GM18868 (cell line): ENCODE data around the gene CDH15.

Source experiments
- ATAC-seq: cut with Tn5 transposase; IDR thresholded peaks from one replicate; pipeline ENCODE4 v1.9.1; 2021; ENCODE audit warnings: mild to moderate bottlenecking, moderate library complexity; ENCODE audit not compliant: unreplicated experiment

Gene CDH15

DNA sequence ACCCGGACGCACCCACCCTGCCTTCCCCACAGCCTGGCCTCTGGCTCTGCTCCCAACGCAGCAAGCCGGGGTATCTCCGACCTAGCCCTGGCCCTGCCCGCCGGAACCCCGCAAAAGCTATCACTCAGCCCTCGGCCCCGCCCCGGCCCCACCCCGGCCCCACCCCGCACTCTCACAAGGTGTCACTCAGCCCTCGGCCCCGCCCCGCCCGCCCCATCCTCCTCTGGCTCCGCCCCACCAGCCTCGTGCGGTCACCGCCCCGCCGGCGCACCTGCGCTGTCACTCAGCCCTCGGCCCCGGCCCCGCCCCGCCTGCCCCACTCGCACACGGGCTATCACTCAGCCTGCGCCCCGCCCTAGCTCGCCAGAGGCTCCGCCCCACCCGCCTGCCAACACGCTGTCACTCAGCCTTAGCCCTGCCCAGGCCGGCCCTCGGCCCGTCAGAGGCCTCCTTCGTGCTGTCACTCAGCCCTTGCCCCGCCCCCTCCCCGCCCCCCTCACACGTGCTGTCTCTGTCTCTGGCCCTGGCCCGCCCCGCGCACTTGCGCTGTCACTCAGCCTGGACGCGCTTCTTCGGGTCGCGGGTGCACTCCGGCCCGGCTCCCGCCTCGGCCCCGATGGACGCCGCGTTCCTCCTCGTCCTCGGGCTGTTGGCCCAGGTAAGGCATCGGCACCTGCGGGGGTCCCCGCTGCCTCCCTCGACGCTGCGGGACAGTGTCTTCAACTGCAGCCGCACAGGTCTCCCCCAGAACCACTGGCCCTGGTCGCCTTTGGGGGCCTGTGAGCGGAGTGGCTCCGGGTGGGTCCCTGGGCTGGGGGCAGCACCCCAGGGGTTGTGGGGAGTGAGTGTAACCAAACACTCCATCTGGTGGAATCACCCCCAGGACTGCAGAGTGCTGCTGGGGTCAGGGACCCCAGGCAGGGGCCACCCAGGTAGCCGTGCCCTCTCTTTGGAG is at the start of gene CDH15:
Gene CDH15, plus strand, starts transcription at position 533 of the 955 bp plus-strand sequence. Its CDS starts 84 bp downstream, at position 617.
- ATAC-seq = peak; percentile 90

GRCh38 chr16:89122322-89122851 is 49.2 kb upstream of the CDH15 start:
- ATAC-seq = no peak

DNA sequence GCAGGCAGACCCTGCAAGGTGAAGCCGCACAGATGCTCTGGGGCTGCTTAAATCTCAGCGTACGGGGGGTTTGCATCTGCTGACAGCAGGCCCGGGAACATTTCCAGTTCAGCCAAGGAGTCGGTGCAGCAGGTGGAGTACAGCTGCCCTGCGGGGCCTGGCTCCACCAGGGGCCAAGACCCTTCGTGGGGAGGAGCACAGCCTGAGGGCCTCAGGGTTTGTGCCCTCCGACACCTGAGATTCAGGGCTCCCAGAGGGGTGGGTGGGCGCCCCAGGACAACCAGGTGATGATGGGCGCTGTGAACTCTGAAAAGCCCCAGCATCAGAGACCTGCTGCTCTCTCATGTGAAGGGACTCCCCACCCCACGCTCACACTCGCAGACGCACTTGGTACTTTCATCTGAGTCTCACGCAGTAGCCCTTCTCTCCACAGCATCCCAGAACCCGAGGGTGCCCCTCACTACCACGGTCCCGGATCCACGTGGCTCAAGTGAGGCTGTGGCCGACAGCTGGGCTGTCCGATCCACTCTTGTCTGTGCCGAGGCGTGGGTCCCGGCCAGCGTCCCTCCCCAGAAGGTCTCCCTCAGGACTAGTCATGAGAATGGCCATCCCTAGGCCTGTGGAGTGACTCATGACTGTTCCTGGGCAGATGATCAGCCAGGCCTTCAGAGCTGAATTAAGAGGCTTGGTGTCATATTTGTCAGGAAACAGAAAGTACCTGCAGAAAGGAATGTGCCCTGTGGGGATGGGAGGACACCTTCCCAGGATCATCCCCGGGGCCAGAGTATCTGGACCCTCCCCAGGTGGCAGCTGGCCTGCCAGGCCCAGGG is 48.3 kb upstream of the CDH15 start:
- ATAC-seq = no peak

DNA sequence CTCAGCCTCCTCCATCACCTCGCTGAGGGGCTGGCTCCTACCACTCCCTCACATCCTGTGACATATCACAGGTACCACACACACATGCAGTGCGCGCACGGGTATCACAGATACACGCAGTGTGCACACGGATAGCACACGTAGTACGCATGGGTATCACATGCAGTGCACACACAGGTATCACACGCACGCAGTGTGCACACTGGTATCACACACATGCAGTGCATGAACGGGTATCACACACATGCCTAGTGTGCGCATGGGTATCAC is 47.8 kb upstream of the CDH15 start:
- no peak for ATAC-seq

DNA sequence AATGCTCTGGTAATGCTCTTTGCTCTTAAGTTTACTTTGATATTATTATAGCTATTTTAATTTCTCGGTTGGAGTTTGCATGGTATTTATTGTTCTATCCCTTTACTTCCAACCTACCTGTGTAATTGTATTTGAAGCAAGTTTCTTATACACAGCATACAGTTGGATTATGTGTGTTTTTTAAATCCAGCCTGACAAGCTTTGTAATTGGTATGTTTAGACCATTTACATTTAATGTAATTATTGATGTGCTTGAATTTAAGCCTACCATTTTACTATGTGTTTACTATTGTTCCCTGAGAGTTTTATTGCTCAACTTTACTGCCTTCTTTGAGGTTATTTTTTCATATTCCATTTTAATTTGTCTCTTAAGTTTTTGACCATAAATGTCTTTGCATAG is 42.2 kb upstream of the CDH15 start:
- ATAC-seq = no peak

GRCh38 chr16:89130448-89130847 is 41.1 kb upstream of the CDH15 start:
- ATAC-seq = no peak

DNA sequence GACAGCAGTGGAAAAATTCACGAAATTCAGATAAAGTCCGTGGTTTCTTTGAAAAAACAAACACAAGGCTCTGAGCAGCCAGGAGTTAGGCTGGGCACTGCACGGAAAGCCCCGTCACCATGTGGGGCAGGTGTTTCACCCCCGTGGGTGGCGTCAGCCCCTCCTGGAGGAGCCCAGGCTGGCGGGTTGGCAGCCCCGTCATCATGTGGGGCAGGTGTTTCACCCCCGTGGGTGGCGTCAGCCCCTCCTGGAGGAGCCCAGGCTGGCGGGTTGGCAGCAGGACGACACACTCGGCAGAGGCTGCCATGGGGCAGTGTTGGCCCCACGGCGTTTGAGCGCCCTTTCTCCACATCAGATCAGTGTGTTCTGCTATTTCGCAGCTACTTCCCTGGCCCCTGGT is 39.8 kb upstream of the CDH15 start:
- ATAC-seq = no peak

GRCh38 chr16:89132194-89133005 is 39.1 kb upstream of the CDH15 start:
- no peak for ATAC-seq

- ATAC-seq = no peak
These were observed 38.0 kb upstream of the CDH15 start for GRCh38 chr16:89133457-89134127.

DNA sequence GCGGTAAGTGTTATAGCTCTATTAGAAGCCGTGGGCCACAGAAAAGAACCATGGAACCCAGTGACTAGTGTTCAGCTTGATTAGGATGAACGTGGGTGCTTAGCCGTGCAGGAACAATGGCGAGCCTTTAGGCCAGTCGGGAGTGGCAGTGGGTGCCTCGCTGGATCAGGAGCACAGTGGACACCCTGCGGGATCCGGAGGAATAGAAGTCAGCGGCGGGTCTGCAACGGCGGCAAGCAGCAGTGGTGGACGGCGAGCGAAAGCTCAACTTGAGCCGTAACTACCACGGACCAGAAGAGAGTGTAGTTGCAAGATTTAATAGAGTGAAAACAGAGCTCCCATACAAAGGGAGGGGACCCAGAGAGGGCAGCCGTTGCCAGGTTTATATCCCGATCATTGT is 37.3 kb upstream of the CDH15 start:
- ATAC-seq = no peak

GRCh38 chr16:89135166-89135565 is 36.4 kb upstream of the CDH15 start:
- no peak for ATAC-seq

DNA sequence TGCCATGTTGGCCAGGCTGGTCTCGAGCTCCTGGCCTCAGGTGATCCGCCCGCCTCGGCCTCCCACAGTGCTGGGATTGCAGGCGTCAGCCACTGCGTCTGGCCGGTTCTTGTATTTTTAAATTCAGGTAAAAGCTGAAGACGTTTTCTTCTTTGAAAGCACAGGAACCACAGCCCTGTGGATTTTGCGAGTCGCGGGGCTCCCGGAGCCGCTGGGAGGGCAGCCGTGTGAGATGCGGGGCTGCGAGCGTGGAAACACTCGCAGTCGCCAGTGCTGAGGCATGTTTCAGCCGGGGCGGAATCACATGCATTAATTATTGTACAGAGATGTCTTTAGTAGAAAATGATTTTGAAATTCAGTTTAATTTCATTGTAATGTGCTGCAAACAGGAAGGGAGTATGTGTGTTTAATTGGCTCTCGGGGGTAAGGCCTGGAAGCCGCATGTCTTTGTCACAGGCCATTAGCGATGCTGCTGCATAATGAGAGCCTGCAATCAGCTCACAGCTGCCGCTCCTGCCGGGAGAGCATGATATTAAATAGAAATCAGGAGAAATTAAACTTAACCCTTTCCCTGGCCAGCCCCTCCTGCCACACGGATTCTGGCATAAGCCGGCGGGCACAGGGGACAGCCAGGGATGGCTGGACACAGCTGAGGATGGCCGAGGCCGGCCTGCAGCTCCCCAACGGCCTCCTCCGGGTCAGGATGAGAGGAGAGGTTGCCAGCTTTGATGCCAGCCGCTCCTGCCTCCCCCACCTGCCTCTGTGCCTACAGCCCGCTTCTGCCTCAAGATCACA is 35.4 kb upstream of the CDH15 start:
- ATAC-seq = no peak

DNA sequence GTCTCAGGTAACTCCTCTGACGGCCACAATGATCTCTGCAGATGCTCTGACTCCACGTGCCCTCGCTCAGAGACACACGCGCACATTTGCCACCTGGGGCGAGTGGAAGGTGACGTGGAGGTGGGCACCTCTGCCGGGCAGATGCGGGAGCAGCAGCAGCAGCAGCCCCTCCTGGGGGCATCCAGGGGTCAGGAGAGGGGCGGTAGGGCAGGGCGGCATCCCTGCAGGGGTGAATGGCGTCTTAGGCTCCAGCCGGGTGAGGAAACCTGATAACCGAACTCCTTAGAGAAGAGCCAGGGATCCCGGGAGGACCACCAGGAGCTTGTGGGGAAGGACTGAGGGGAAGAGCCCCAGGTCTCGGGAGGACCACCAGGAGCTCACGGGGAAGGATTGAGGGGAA is 34.6 kb upstream of the CDH15 start:
- no peak for ATAC-seq

DNA sequence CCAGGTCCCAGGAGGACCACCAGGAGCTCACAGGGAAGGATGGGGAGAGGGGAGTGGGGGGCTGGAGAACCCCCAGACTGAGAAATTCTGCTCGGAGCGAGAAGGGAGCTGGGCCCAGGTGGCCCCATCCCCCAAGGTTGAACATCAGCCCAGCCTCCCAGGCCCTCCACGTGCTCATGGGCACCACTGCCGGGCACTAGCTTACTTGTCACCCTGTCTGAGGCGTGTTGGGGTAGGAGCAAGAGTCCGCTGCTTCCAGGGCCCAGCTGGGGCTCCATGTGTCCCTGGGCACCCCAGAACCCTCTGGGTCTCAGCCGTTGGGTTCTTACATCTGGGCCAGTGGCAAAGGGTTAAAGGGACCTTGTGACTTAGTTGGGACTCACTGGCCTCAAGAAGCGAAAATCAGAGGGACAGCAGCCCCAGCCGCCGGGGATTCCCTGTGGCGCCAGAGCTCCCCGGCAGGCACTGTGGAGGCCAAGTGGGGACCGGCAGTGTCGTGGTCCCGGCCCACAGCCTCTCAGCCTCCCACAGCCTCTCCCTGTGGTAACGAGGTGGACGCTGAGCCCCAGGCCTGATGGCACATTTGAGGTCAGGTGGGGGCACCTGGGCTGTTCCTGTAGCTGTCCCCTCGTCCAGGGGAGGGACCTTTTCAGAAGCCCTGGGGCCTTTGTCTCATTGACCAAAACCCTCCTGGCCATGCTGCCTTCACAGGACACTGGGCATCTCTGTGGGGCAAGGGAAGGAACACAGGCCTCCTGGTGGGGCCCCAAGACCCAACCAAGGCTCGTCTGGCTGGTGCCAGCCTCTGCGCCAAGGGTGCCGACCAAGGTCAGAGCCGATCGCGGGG is 33.7 kb upstream of the CDH15 start:
- no peak for ATAC-seq

DNA sequence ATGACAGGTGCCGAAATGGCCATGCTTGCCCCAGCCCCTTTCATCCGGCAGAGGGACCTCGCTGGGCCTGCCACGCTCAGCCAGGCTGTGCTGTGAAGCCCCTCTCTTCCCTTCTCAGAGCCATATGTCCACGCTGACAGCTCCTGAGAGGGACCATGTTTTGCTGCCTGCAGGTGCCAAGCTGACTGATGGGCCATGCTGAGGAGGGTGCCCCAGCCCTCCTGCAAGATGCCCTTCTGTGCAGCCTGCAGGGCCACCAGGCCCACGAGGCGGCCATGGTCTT is 33.1 kb upstream of the CDH15 start:
- no peak for ATAC-seq

GRCh38 chr16:89138843-89139520 is 32.6 kb upstream of the CDH15 start:
- no peak for ATAC-seq

- ATAC-seq = no peak
These were observed 31.6 kb upstream of the CDH15 start for GRCh38 chr16:89139907-89140361.

GRCh38 chr16:89140401-89140800 is 31.1 kb upstream of the CDH15 start:
- no peak for ATAC-seq
